Prostate gland (tissue), 2 donors: ENCODE measurements around the gene NDUFA8. TPM values are rescaled to one million over a fixed set of nuclear protein-coding genes. Genes with fewer than 3 reads are reported as not detected.

ENCODE experiments used
- DNase-seq: peaks from one replicate; pipeline ENCODE4 v3.0.0-alpha.2; 2019; ENCODE audit warnings: low spot score
- H3K27ac ChIP-seq, 2 donors: fragments of 200-600 bp; sonication (generic); 2 replicates each; pipeline ENCODE4 v1.5.1; 2017 to 2019
- H3K27me3 ChIP-seq: fragments of 200-600 bp; sonication (generic); replicated peaks from 2 replicates; pipeline ENCODE4 v1.5.1; 2019; ENCODE audit not compliant: insufficient read depth
- H3K36me3 ChIP-seq, 2 donors: fragments of 200-600 bp; sonication (generic); 1 replicate in 1 of 2; 2 replicates in 1 of 2; pipeline versions ENCODE4 v1.5.1 to v1.8.1; 2017 to 2019
- H3K4me1 ChIP-seq: fragments of 200-600 bp; sonication (generic); replicated peaks from 2 replicates; pipeline ENCODE4 v1.5.1; 2019
- H3K4me3 ChIP-seq, 2 donors: fragments of 200-600 bp; sonication (generic); 2 replicates each; pipeline ENCODE4 v1.5.1; 2017 to 2019
- H3K9me3 ChIP-seq: fragments of 200-600 bp; sonication (generic); 2 replicates; pipeline ENCODE4 v1.5.1; 2017
- CTCF ChIP-seq, 4 experiments: fragments of 200-600 bp in 2 of 4; fragments of 450-650 bp in 2 of 4; sonication (generic) in 2 of 4; IDR thresholded peaks; 1 replicate in 3 of 4; 2 replicates in 1 of 4; pipeline ENCODE4 v1.5.1; 2016 to 2019; ENCODE audit warnings: antibody characterized with exemption in 4 of 4, mild to moderate bottlenecking in 2 of 4, moderate library complexity in 2 of 4
- POLR2A ChIP-seq: fragments of 450-650 bp; IDR thresholded peaks from one replicate; pipeline ENCODE4 v1.6.1; 2016; ENCODE audit warnings: antibody characterized with exemption, mild to moderate bottlenecking
- POLR2AphosphoS5 ChIP-seq: sonication (generic); formaldehyde crosslinking; IDR thresholded peaks from one replicate; pipeline ENCODE4 v1.6.1; 2017; ENCODE audit warnings: antibody characterized with exemption
- WGBS: methylation state at CpG from one replicate; pipeline ENCODE4 v1.1.5; 2018; 5-methylcytosine and 5-hydroxymethylcytosine counted together
- intact Hi-C: fragments of 100-400 bp; cut with DNase I; formaldehyde crosslinking; loops from one replicate; pipeline ENCODE4 v1.14.2; 2022
- total RNA-seq, 2 donors: library from RNA; depleted of rRNA; stranded (reverse); fragments of >200 nt; gene quantifications; one replicate each; pipeline ENCODE4 v1.1.0, GENCODE V29; 2016

Gene NDUFA8
- total RNA-seq, 2 donors from 2014 or later = 60.7 to 69.6 TPM

- DNase-seq = peak; percentile 67
- H3K4me1 ChIP-seq = peaks cover 4% of the 10 kb centered on the region
- H3K27ac ChIP-seq = no peak overlapping the region
- WGBS = 2% methylated on average over 8 of the region's 8 CpGs
- H3K9me3 ChIP-seq = no peaks in the 10 kb centered on the region
- H3K4me3 ChIP-seq = no peak overlapping the region
- H3K36me3 ChIP-seq = no peaks in the 10 kb centered on the region
- intact Hi-C loops = loop anchor here (1.0 to 5.0 kb wide), 2 partner anchors 225 to 327 kb away; no protein-coding TSS in a partner anchor
- H3K27me3 ChIP-seq = no peaks in the 10 kb centered on the region
- TF ChIP-seq POLR2AphosphoS5 (no peak), CTCF (IDR thresholded peaks at IDR 0.05) (peak; percentile 92 to 96 (median 96)), POLR2A (no peak)
These were observed 34.4 kb downstream of the NDUFA8 start for GRCh38 chr9:122125158-122125508.

GRCh38 chr9:122124528-122124927, 35.1 kb downstream of the NDUFA8 start:
- no peak for TF ChIP-seq CTCF (IDR thresholded peaks at IDR 0.05)
- no peak for TF ChIP-seq POLR2AphosphoS5
- TF ChIP-seq POLR2A = no peak
- Histone ChIP-seq H3K36me3 (no peaks in the 10 kb centered on the region), H3K4me1 (peaks cover 4% of the 10 kb centered on the region), H3K27ac (no peak overlapping the region), H3K9me3 (no peaks in the 10 kb centered on the region), H3K4me3 (no peak overlapping the region), H3K27me3 (no peaks in the 10 kb centered on the region)
- no peak for DNase-seq
- WGBS = 81% methylated on average over 7 of the region's 7 CpGs
- intact Hi-C loops = no loop called here

DNA sequence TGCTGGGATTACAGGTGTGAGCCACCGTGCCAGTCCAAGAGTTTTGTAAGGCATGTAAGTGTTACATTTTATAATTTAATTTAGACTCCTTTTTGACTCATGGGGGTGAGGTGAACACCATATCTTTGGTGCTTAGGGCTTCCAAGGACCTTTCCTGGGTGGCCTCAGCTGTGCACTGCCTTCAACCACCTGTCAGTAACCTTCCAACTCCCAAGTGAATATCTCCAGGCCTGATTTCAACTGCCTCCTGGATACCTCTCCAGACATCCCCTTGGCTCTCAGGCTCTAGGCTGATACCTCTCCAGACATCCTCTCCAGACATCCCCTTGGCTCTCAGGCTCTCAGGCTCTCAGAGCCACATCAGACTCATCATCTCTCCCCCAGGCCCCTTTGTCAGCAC, 35.5 kb downstream of the NDUFA8 start:
- intact Hi-C loops = no loop called here
- TF ChIP-seq CTCF (IDR thresholded peaks at IDR 0.05) (no peak), POLR2A (no peak), POLR2AphosphoS5 (no peak)
- no peak overlapping the region for H3K27ac ChIP-seq
- peaks cover 4% of the 10 kb centered on the region for H3K4me1 ChIP-seq
- no peaks in the 10 kb centered on the region for H3K9me3 ChIP-seq
- no peak overlapping the region for H3K4me3 ChIP-seq
- H3K36me3 ChIP-seq = no peaks in the 10 kb centered on the region
- DNase-seq = no peak
- H3K27me3 ChIP-seq = no peaks in the 10 kb centered on the region
- 95% methylated on average over 1 of the region's 1 CpG for WGBS

DNA sequence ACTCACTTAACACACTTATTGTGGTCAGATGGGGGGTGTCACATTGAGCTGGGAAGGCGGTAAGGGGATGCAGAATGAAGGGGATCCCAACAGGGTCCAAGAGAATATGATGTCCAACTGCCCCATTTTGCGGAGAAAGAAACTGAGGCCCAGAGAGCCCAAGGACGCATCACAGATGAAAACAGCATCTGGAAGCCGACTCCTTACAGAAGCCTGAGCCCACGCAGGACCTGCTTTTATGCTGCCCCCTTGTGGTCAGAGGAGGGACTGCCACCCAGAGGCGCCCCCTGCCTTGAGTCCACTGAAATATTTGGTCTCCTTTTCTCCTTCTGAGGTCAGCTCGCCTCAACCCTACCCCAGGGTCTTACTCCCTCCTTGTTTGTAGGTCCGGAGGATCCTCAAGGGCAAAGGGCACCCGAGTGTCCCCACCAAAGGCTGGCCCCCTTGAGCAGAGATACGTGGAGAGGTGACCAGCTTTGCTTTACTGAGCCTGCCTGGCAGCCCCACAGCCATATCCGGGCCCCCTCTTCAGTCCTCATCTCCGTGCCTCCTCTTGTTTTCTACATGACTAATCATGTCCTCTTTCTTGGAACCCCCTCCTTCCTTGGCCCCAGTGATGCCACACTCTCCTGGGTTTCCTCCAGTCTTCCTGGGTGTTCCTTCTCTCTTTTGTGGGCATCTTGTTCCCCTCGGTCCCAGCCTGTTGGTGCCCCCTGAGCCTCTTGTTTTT, 36.5 kb downstream of the NDUFA8 start:
- 26% methylated on average over 13 of the region's 13 CpGs for WGBS
- no peaks in the 10 kb centered on the region for H3K9me3 ChIP-seq
- peaks cover 4% of the 10 kb centered on the region for H3K4me1 ChIP-seq
- H3K27ac ChIP-seq = no peak overlapping the region
- DNase-seq = peak; percentile 35
- no peaks in the 10 kb centered on the region for H3K36me3 ChIP-seq
- peak; percentile 83 to 94 (median 89) for TF ChIP-seq CTCF (IDR thresholded peaks at IDR 0.05)
- no peak for TF ChIP-seq POLR2A
- intact Hi-C loops = loop anchor here (1.0 kb wide), 1 partner anchor 24 kb away; no protein-coding TSS in a partner anchor
- H3K4me3 ChIP-seq = no peak overlapping the region
- no peaks in the 10 kb centered on the region for H3K27me3 ChIP-seq

DNA sequence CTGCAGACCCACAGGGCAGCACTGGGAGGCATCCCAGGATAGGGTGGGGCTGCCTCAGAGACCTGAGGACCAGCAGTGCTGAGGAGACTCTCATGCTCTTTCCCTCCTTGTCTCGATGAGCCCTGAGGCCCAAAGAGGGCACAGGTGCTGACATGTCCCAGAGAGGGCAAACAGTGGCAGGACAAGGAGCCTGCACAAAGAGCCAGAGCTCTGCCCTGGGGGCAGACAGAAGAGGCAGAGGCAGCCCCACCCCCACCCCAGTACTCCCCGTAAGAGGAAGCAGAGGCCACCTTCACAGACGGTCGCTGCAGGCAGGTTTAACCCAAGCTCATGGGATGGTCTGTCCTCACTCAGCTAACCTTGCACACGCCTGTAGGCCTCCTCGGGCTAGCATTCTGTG, 37.1 kb downstream of the NDUFA8 start:
- no peak for DNase-seq
- Histone ChIP-seq H3K4me1 (peaks cover 4% of the 10 kb centered on the region), H3K4me3 (no peak overlapping the region), H3K27me3 (no peaks in the 10 kb centered on the region), H3K36me3 (no peaks in the 10 kb centered on the region), H3K9me3 (no peaks in the 10 kb centered on the region), H3K27ac (no peak overlapping the region)
- intact Hi-C loops = no loop called here
- WGBS = 28% methylated on average over 6 of the region's 6 CpGs
- no peak for TF ChIP-seq CTCF (IDR thresholded peaks at IDR 0.05)
- TF ChIP-seq POLR2AphosphoS5 = no peak
- TF ChIP-seq POLR2A = no peak
